ENCODE measurements around the gene FBXO2. TPM values are rescaled to one million over a fixed set of nuclear protein-coding genes. Genes with fewer than 3 reads are reported as not detected.

The FBXO2 gene
- total RNA-seq, 1 experiment from 2014 or later: 81.1 TPM

DNA sequence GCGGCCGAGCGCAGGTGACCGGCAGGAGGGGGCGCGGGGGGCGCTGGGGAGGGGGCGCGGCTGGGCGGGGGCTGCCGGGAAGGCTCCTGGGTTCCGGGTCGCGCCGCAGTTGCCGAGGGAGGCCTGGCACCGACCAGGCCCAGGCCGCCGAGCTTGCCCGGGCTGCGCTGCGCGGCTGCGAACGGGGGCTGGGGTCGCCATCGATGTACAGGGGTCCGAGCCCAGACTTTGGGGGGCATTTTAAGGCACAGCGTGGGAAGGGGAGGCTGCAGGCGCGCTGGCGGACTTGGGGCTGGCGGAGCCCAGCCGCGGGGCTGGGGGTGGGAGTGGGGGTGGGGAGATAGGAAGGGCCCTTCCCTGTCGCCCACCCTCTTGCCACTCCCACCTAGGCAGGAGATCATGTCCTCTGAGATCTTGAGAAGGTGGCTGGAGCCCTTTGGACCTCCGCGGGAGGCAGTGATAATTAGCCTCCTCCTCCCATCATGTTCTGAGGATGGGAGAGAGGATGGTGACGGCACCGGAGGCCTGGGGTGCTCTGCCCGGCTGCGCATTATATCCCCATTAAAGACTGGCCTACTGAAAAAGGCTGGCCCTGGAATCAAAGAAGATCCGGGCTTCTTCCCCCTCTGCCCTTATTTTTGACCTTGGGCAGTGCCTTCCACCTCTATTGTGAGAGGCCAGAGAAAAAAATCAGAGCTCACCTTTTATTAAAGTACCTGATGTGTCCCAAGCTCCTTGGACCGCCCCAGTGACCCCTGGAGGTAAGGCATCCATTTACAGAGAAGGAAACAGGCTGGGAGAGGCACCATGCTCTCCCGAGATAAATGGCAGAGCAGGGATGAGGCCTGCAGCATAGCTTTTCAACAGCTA is 945 bp upstream of the FBXO2 start:
- peak overlapping the region; percentile 63 to 80 for H3K4me3 ChIP-seq (replicated peaks in 1 of 2; ENCODE audit: low read depth in 1 of 2, low read length in 2 of 2)
- ATAC-seq: peak; percentile 11
- no peaks in the 10 kb centered on the region for H3K9me2 ChIP-seq (ENCODE audit: insufficient read depth)
- H3K4me2 ChIP-seq (ENCODE audit: low read length): peak overlapping the region; percentile 80
- H2AFZ ChIP-seq (ENCODE audit: low read depth, low read length, poor library complexity, severe bottlenecking): no peak overlapping the region
- H3K27ac ChIP-seq (ENCODE audit: low read depth, low read length): peak overlapping the region; percentile 53
- intact Hi-C loops (cut with micrococcal nuclease): no loop called here
- peaks cover 16% of the 10 kb centered on the region; the same call in 1 of the 2 replicates for H3K79me2 ChIP-seq (ENCODE audit: insufficient read depth, low read length)
- ChIA-PET RAD21 (ENCODE audit: low non-redundant PET in 1 of 2, low total read pairs in 2 of 2, uncharacterized antibody in 2 of 2, unreplicated experiment in 2 of 2) (no interaction called here), CTCF (interaction anchor here (1.8 to 3.3 kb wide), 2 partner anchors 9 kb away, joined by 5 to 23 read pairs; partner anchors contain the start of gene FBXO6), POLR2A (interaction anchor here (0.7 to 2.3 kb wide), 3 partner anchors 9 to 371 kb away, joined by 3 to 11 read pairs (median 3); partner anchors contain the start of gene FBXO6)
- TF ChIP-seq SP1 (IDR thresholded peaks at IDR 0.05; ENCODE audit: low read depth): no peak
- TF ChIP-seq ZFX (IDR thresholded peaks at IDR 0.05): peak; percentile 76
- no peak for TF ChIP-seq SIN3A (IDR thresholded peaks at IDR 0.05; ENCODE audit: low read depth)
- no peak for TF ChIP-seq CEBPB (IDR thresholded peaks at IDR 0.05; ENCODE audit: low read depth)
- TF ChIP-seq ELF1 (IDR thresholded peaks at IDR 0.05; ENCODE audit: borderline replicate concordance, low read depth): no peak
- no peak for TF ChIP-seq EZH2 (IDR thresholded peaks at IDR 0.05)
- TF ChIP-seq, protein P1, sequence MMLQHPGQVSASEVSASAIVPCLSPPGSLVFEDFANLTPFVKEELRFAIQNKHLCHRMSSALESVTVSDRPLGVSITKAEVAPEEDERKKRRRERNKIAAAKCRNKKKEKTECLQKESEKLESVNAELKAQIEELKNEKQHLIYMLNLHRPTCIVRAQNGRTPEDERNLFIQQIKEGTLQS (IDR thresholded peaks at IDR 0.05): no peak
- no peak for TF ChIP-seq POLR2A (IDR thresholded peaks at IDR 0.05; ENCODE audit: borderline replicate concordance, extremely low read depth, insufficient read depth, insufficient read length)
- H3K9ac ChIP-seq (ENCODE audit: low read length): peak overlapping the region; percentile 72
- no peaks in the 10 kb centered on the region for H3K27me3 ChIP-seq (ENCODE audit: insufficient read depth, low read length)
- peaks cover 14 to 17% of the 10 kb centered on the region in 2 experiments for H3K36me3 ChIP-seq (ENCODE audit: control insufficient read depth in 1 of 2, insufficient read depth in 2 of 2, low read length in 2 of 2)
- no peak for DNase-seq (ENCODE audit: low read depth, low spot score)
- H3K4me1 ChIP-seq (ENCODE audit: control insufficient read depth in 1 of 2, insufficient read depth in 2 of 2, low read length in 2 of 2): peaks cover 28 to 45% of the 10 kb centered on the region in 2 experiments; a peak in 3 of 4 replicates
- H4K20me1 ChIP-seq (ENCODE audit: insufficient read depth): no peaks in the 10 kb centered on the region
- H3K9me3 ChIP-seq (ENCODE audit: control insufficient read depth in 1 of 2, insufficient read depth in 1 of 2, low read depth in 1 of 2, low read length in 2 of 2): no peaks in the 10 kb centered on the region
- no TSS peak for BruUV-seq (replicated peaks)

DNA sequence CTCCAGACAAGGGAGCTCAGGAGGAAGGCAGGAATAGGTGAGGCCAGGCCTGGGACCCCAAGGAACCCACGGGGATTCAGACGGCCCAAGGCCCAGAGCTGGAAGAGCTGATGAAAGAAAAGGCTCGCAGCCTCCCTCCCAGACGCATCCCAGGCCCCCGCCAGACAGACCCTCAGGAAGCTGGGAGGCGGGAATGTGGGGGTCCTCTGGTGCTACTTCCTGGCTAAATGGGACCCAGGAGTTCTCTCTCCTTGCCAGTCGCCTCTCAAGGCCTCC is 430 bp downstream of the FBXO2 start:
- H3K79me2 ChIP-seq (ENCODE audit: insufficient read depth, low read length): peaks cover 16% of the 10 kb centered on the region; the same call in 1 of the 2 replicates
- BruUV-seq (replicated peaks): TSS peak; percentile 42
- H4K20me1 ChIP-seq (ENCODE audit: insufficient read depth): no peaks in the 10 kb centered on the region
- ATAC-seq (peak; percentile 1; the same call in 1 of the 2 replicates), DNase-seq (ENCODE audit: low read depth, low spot score) (no peak)
- intact Hi-C loops (cut with micrococcal nuclease): loop anchor here (2.0 kb wide), 1 partner anchor 65 kb away; no protein-coding TSS in a partner anchor
- H3K27me3 ChIP-seq (ENCODE audit: insufficient read depth, low read length): no peaks in the 10 kb centered on the region
- H3K27ac ChIP-seq (ENCODE audit: low read depth, low read length): peak overlapping the region; percentile 87
- peak overlapping the region; percentile 98 for H3K4me2 ChIP-seq (ENCODE audit: low read length)
- POLR2A ChIA-PET: interaction anchor here (0.5 to 2.3 kb wide), 4 partner anchors 11 to 256 kb away, joined by 4 to 11 read pairs (median 5); partner anchors contain the start of gene FBXO6
- RAD21 ChIA-PET (ENCODE audit: low non-redundant PET in 1 of 2, low total read pairs in 2 of 2, uncharacterized antibody in 2 of 2, unreplicated experiment in 2 of 2): interaction anchor here in 1 of 2 experiments (1.0 kb wide), 1 partner anchor 10 kb away, joined by 5 read pairs; the partner anchor contains the start of gene FBXO6
- no peaks in the 10 kb centered on the region for H3K9me3 ChIP-seq (ENCODE audit: control insufficient read depth in 1 of 2, insufficient read depth in 1 of 2, low read depth in 1 of 2, low read length in 2 of 2)
- peaks cover 28 to 53% of the 10 kb centered on the region in 2 experiments; a peak in 3 of 4 replicates for H3K4me1 ChIP-seq (ENCODE audit: control insufficient read depth in 1 of 2, insufficient read depth in 2 of 2, low read length in 2 of 2)
- H3K36me3 ChIP-seq (ENCODE audit: control insufficient read depth in 1 of 2, insufficient read depth in 2 of 2, low read length in 2 of 2): peaks cover 10 to 12% of the 10 kb centered on the region in 2 experiments
- no peak overlapping the region for H2AFZ ChIP-seq (ENCODE audit: low read depth, low read length, poor library complexity, severe bottlenecking)
- TF ChIP-seq EGR1 (IDR thresholded peaks at IDR 0.05; ENCODE audit: low read depth): no peak
- no peak for TF ChIP-seq ELF1 (IDR thresholded peaks at IDR 0.05; ENCODE audit: borderline replicate concordance, low read depth)
- TF ChIP-seq, protein P2, sequence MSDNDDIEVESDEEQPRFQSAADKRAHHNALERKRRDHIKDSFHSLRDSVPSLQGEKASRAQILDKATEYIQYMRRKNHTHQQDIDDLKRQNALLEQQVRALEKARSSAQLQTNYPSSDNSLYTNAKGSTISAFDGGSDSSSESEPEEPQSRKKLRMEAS (IDR thresholded peaks at IDR 0.05): no peak
- TF ChIP-seq ZFX (IDR thresholded peaks at IDR 0.05): no peak
- no peak for TF ChIP-seq RAD21 (IDR thresholded peaks at IDR 0.05; ENCODE audit: low read depth)
- TF ChIP-seq SIN3A (IDR thresholded peaks at IDR 0.05; ENCODE audit: low read depth): no peak
- no peak for TF ChIP-seq SP1 (IDR thresholded peaks at IDR 0.05; ENCODE audit: low read depth)
- TF ChIP-seq POLR2AphosphoS5 (IDR thresholded peaks at IDR 0.05; ENCODE audit: low read depth, low read length): no peak
- H3K9ac ChIP-seq (ENCODE audit: low read length): peak overlapping the region; percentile 67
- H3K9me2 ChIP-seq (ENCODE audit: insufficient read depth): no peaks in the 10 kb centered on the region
- peak overlapping the region; percentile 63 to 80 for H3K4me3 ChIP-seq (replicated peaks in 1 of 2; ENCODE audit: low read depth in 1 of 2, low read length in 2 of 2)
- CTCF ChIA-PET: interaction anchor here (1.2 to 3.3 kb wide), 5 partner anchors 8 to 616 kb away, joined by 4 to 23 read pairs (median 6); partner anchors contain the start of gene FBXO6
